OCI-LY7 (cell line): ENCODE results near the gene TMEM238L.

Source experiments
- CTCF ChIP-seq: fragments of 200-600 bp; sonication (generic); conservative IDR thresholded peaks from 2 replicates; pipeline ENCODE4 v1.5.1; 2014; ENCODE audit warnings: mild to moderate bottlenecking, antibody characterized with exemption, low read length, moderate library complexity, mixed read lengths
- EZH2phosphoT487 ChIP-seq: fragments of 200-600 bp; sonication (generic); IDR thresholded peaks from 2 replicates; pipeline ENCODE4 v1.6.1; 2018; ENCODE audit warnings: low read depth, borderline replicate concordance, mild to moderate bottlenecking, mixed run types, antibody characterized with exemption, low read length, moderate library complexity, mixed read lengths

GRCh38 chr17:10769840-10770239 lies 34.1 kb downstream of the TMEM238L start:
- TF ChIP-seq CTCF (no peak), EZH2phosphoT487 (no peak)
